ENCODE results near the gene IRX6.

Gene IRX6

GRCh38 chr16:55367866-55368603 is 44.0 kb downstream of the IRX6 start:
- DNase-seq (ENCODE audit: low read depth in 3 of 3) = no peak

- DNase-seq (ENCODE audit: low read depth in 3 of 3) = no peak
These were observed 45.1 kb downstream of the IRX6 start for GRCh38 chr16:55369151-55369550.

GRCh38 chr16:55370762-55371482 is 46.9 kb downstream of the IRX6 start:
- DNase-seq (ENCODE audit: low read depth in 3 of 3) = peak in 1 of 3 experiments; percentile 5

GRCh38 chr16:55372792-55373488 is 48.9 kb downstream of the IRX6 start:
- no peak for DNase-seq (ENCODE audit: low read depth in 3 of 3)

GRCh38 chr16:55373489-55373832 is 49.5 kb downstream of the IRX6 start:
- no peak for DNase-seq (ENCODE audit: low read depth in 3 of 3)

- DNase-seq (ENCODE audit: low read depth in 3 of 3) = no peak
These were observed 52.0 kb downstream of the IRX6 start for GRCh38 chr16:55376045-55376444.

- no peak for DNase-seq (ENCODE audit: low read depth in 3 of 3)
These were observed 52.7 kb downstream of the IRX6 start for GRCh38 chr16:55376567-55377167.

GRCh38 chr16:55377840-55378239 is 53.8 kb downstream of the IRX6 start:
- no peak for DNase-seq (ENCODE audit: low read depth in 3 of 3)

GRCh38 chr16:55378616-55379015 is 54.6 kb downstream of the IRX6 start:
- no peak for DNase-seq (ENCODE audit: low read depth in 3 of 3)

- DNase-seq (ENCODE audit: low read depth in 3 of 3) = no peak
These were observed 55.4 kb downstream of the IRX6 start for GRCh38 chr16:55379371-55379770.

GRCh38 chr16:55379876-55380390 is 55.9 kb downstream of the IRX6 start:
- no peak for DNase-seq (ENCODE audit: low read depth in 3 of 3)
